GM12878 (cell line): Measurements from ENCODE around the gene FAM163A.

Experiments used
- CHD2 ChIP-seq: IDR thresholded peaks from 2 replicates; pipeline ENCODE4 v1.6.1; 2011; ENCODE audit warnings: low read depth, low read length, improper control_type of control experiment, borderline replicate concordance
- CREM ChIP-seq: IDR thresholded peaks from 2 replicates; pipeline ENCODE4 v1.6.1; 2014; ENCODE audit warnings: antibody characterized with exemption, low read depth
- CTCF ChIP-seq, 3 experiments: IDR thresholded peaks in 2 of 3; conservative IDR thresholded peaks in 1 of 3; 2 replicates each; pipeline ENCODE4 v1.5.1; 2011; ENCODE audit warnings: low read depth in 3 of 3, low read length in 3 of 3, mild to moderate bottlenecking in 3 of 3, control low read depth in 2 of 3, moderate library complexity in 2 of 3, inconsistent platforms in 1 of 3, mixed read lengths in 1 of 3; ENCODE audit not compliant: control insufficient read depth in 2 of 3, insufficient read depth in 1 of 3; ENCODE audit errors: extremely low read depth in 1 of 3
- E2F8 ChIP-seq: fragments of 450-650 bp; IDR thresholded peaks from 2 replicates; pipeline ENCODE4 v1.6.1; 2018; ENCODE audit warnings: mild to moderate bottlenecking, low read depth, moderate library complexity; ENCODE audit not compliant: partially characterized antibody
- E4F1 ChIP-seq: fragments of 450-650 bp; IDR thresholded peaks from 2 replicates; pipeline ENCODE4 v1.6.1; 2018; ENCODE audit warnings: borderline replicate concordance, mild to moderate bottlenecking; ENCODE audit not compliant: partially characterized antibody
- KDM1A ChIP-seq: fragments of 200-600 bp; sonication (generic); IDR thresholded peaks from 2 replicates; pipeline ENCODE4 v1.6.1; 2016; ENCODE audit warnings: borderline replicate concordance
- SRF ChIP-seq, 2 experiments: IDR thresholded peaks; 2 replicates each; pipeline ENCODE4 v1.6.1; 2011; ENCODE audit warnings: low read depth in 2 of 2, low read length in 2 of 2, mild to moderate bottlenecking in 1 of 2, moderate library complexity in 1 of 2
- SUPT20H ChIP-seq: IDR thresholded peaks from 2 replicates; pipeline ENCODE4 v1.6.1; 2011; ENCODE audit warnings: low read depth, mild to moderate bottlenecking, low read length, moderate library complexity, borderline replicate concordance; ENCODE audit not compliant: control insufficient read depth

- TF ChIP-seq KDM1A (no peak), SUPT20H (no peak), CTCF (IDR thresholded peaks at IDR 0.05 in 2 of 3, conservative IDR thresholded peaks at IDR 0.05 in 1 of 3; ENCODE audit: control insufficient read depth in 2 of 3, extremely low read depth in 1 of 3, insufficient read depth in 1 of 3, low read depth in 3 of 3, low read length in 3 of 3) (no peak), SRF (IDR thresholded peaks at IDR 0.05; ENCODE audit: low read depth in 2 of 2, low read length in 2 of 2) (no peak), E4F1 (no peak), E2F8 (no peak), CHD2 (no peak), CREM (no peak)
Observed at GRCh38 chr1:179826626-179827280, 83.7 kb downstream of the FAM163A start.
